Measurements from ENCODE around the gene STBD1. TPM values are rescaled to one million over a fixed set of nuclear protein-coding genes. Genes with fewer than 3 reads are reported as not detected.
"Not testable (repeated sequence)": the region's sequence is repeated elsewhere in the genome, so short reads cannot be mapped to it uniquely, and the experiment has no call there.

The STBD1 gene
- total RNA-seq, 4 donors from 2014 or later = 14.8 to 30.2 (median 17.7) TPM

GRCh38 chr4:76277667-76278066 is 28.9 kb upstream of the STBD1 start:
- H3K4me3 ChIP-seq = no peak overlapping the region
- H3K4me1 ChIP-seq = no peaks in the 10 kb centered on the region
- TF ChIP-seq POLR2AphosphoS5 (IDR thresholded peaks at IDR 0.05) (no peak), POLR2A (IDR thresholded peaks at IDR 0.05; ENCODE audit: low read depth) (no peak), EP300 (IDR thresholded peaks at IDR 0.05) (no peak), CTCF (IDR thresholded peaks at IDR 0.05) (no peak)
- DNase-seq (ENCODE audit: extremely low spot score) = no peak
- WGBS = 72% methylated on average over 1 of the region's 1 CpG
- H3K27me3 ChIP-seq = no peaks in the 10 kb centered on the region
- H3K27ac ChIP-seq (replicated peaks in 1 of 4) = no peak overlapping the region
- H3K9me3 ChIP-seq = no peaks in the 10 kb centered on the region
- no peaks in the 10 kb centered on the region for H3K36me3 ChIP-seq
- intact Hi-C loops (cut with DNase I) = no loop called here

DNA sequence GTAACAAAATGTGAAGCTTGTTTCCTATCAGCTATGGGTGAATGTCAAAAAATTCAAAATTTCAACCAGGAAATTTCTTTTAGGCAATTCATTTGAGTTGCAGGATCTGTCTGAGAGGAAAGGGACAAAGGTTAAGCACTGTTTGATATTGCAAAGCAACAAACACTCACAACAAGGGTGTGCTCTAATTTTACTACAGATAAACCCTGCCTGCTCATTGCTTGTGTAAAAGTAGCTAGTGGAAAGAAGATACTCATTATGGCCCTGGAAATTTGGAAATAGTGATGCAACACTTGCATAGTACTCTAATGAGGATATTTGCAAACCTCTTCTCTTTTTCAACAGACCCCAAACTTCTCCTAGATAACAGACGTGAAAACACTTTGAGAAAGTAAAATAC is 27.9 kb upstream of the STBD1 start:
- Histone ChIP-seq H3K27ac (replicated peaks in 1 of 4) (no peak overlapping the region), H3K27me3 (no peaks in the 10 kb centered on the region), H3K4me1 (no peaks in the 10 kb centered on the region), H3K36me3 (no peaks in the 10 kb centered on the region), H3K9me3 (no peaks in the 10 kb centered on the region), H3K4me3 (no peak overlapping the region)
- no peak for DNase-seq (ENCODE audit: extremely low spot score)
- TF ChIP-seq CTCF (IDR thresholded peaks at IDR 0.05) (no peak), POLR2A (IDR thresholded peaks at IDR 0.05; ENCODE audit: low read depth) (no peak), EP300 (IDR thresholded peaks at IDR 0.05) (no peak), POLR2AphosphoS5 (IDR thresholded peaks at IDR 0.05) (no peak)
- 68% methylated on average over 1 of the region's 1 CpG for WGBS
- intact Hi-C loops (cut with DNase I) = no loop called here

DNA sequence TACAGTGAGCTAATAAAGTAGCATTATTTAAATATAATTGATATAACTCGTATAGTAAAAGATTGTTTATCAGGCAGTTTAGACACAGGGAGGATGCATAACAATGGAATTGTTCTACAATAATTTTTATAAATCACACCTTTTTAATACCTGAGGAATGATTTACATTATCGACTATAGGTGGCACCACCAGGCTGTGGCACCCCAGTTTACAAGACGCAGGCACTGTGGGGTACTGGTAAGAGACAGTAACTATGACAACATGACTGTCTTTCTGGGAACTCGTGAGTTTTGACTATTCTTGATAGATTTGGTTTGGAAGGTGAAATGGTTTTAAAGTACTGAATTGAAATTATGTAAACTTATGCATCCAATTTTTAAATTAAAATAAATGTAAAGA is 27.1 kb upstream of the STBD1 start:
- DNase-seq (ENCODE audit: extremely low spot score) = no peak
- intact Hi-C loops (cut with DNase I) = no loop called here
- no peak overlapping the region for H3K4me3 ChIP-seq
- H3K36me3 ChIP-seq = no peaks in the 10 kb centered on the region
- H3K4me1 ChIP-seq = no peaks in the 10 kb centered on the region
- no peaks in the 10 kb centered on the region for H3K9me3 ChIP-seq
- no peak for TF ChIP-seq CTCF (IDR thresholded peaks at IDR 0.05)
- no peak for TF ChIP-seq POLR2A (IDR thresholded peaks at IDR 0.05; ENCODE audit: low read depth)
- no peak for TF ChIP-seq EP300 (IDR thresholded peaks at IDR 0.05)
- no peak for TF ChIP-seq POLR2AphosphoS5 (IDR thresholded peaks at IDR 0.05)
- 82% methylated on average over 4 of the region's 4 CpGs for WGBS
- H3K27ac ChIP-seq (replicated peaks in 1 of 4) = no peak overlapping the region
- H3K27me3 ChIP-seq = no peaks in the 10 kb centered on the region

GRCh38 chr4:76280488-76281441 is 25.8 kb upstream of the STBD1 start:
- no peaks in the 10 kb centered on the region for H3K36me3 ChIP-seq
- intact Hi-C loops (cut with DNase I) = no loop called here
- H3K4me1 ChIP-seq = no peaks in the 10 kb centered on the region
- H3K4me3 ChIP-seq = no peak overlapping the region
- no peaks in the 10 kb centered on the region for H3K27me3 ChIP-seq
- H3K27ac ChIP-seq (replicated peaks in 1 of 4) = no peak overlapping the region
- H3K9me3 ChIP-seq = peaks cover 0 to under 1% (median 0%) of the 10 kb centered on the region in 4 donors
- DNase-seq (ENCODE audit: extremely low spot score) = no peak
- 81% methylated on average over 6 of the region's 6 CpGs for WGBS
- TF ChIP-seq CTCF (IDR thresholded peaks at IDR 0.05) = no peak
- no peak for TF ChIP-seq POLR2AphosphoS5 (IDR thresholded peaks at IDR 0.05)
- no peak for TF ChIP-seq EP300 (IDR thresholded peaks at IDR 0.05)
- TF ChIP-seq POLR2A (IDR thresholded peaks at IDR 0.05; ENCODE audit: low read depth) = no peak

DNA sequence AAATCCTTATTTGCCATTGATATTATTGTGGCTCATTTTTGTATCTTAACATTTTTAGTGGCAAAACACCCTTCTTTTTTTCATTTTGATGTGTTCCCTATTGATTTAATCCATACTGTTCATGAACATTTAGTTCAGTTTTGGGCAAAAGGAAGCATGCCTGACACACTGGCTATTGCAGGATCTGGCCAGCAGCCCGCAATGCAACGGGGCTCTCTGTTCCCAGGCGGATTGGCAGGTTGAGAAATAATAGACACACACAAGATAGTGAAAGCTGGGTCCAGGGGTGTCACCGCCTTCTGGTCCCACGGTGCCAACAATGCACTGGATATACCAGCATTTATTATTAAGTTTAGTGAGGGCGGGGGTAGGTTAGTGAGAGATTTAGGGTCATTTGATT is 24.9 kb upstream of the STBD1 start:
- 80% methylated on average over 6 of the region's 6 CpGs for WGBS
- H3K36me3 ChIP-seq; intact Hi-C loops (cut with DNase I); H3K9me3 ChIP-seq; DNase-seq (ENCODE audit: extremely low spot score); H3K27me3 ChIP-seq; H3K4me1 ChIP-seq; H3K27ac ChIP-seq (replicated peaks in 1 of 4); H3K4me3 ChIP-seq: not testable (repeated sequence)
